ENCODE results near the gene NOL6.

GRCh38 chr9:33464045-33464636, 9.6 kb downstream of the NOL6 start:
- TF ChIP-seq POLR2AphosphoS5 (IDR thresholded peaks at IDR 0.05; ENCODE audit: low read depth, low read length) = no peak
- TF ChIP-seq POLR2A (IDR thresholded peaks at IDR 0.05; ENCODE audit: low read depth, low read length) = no peak
- TF ChIP-seq PAX5 (IDR thresholded peaks at IDR 0.05; ENCODE audit: insufficient read depth, low read length, severe bottlenecking) = no peak
